Hematopoietic multipotent progenitor cell treated with erythropoietin and hydrocortisone succinate and interleukin-3 and kit ligand, for 15 days (in vitro differentiated cells): Measurements from ENCODE around the gene DNAJC3.
"Not testable (repeated sequence)": the region's sequence is repeated elsewhere in the genome, so short reads cannot be mapped to it uniquely, and the experiment has no call there.

Experiments used
- DNase-seq: peaks from one replicate; pipeline ENCODE4 v3.0.0-alpha.2; 2015; ENCODE audit warnings: low spot score

Gene DNAJC3

GRCh38 chr13:95671597-95671996 lies 5.3 kb upstream of the DNAJC3 start:
- no peak for DNase-seq

GRCh38 chr13:95676105-95676761 lies 706 bp upstream of the DNAJC3 start:
- DNase-seq, result peak; percentile 20

GRCh38 chr13:95677564-95678266 lies 776 bp downstream of the DNAJC3 start:
- DNase-seq, result peak; percentile 25

- DNase-seq, result no peak
These were observed 2.0 kb downstream of the DNAJC3 start for GRCh38 chr13:95678967-95679366.

GRCh38 chr13:95679722-95680121 lies 2.8 kb downstream of the DNAJC3 start:
- DNase-seq, result no peak

- DNase-seq, result no peak
These were observed 7.5 kb downstream of the DNAJC3 start for GRCh38 chr13:95684418-95684817.

GRCh38 chr13:95684960-95685359 lies 8.0 kb downstream of the DNAJC3 start:
- DNase-seq, result not testable (repeated sequence)

- DNase-seq, result no peak
These were observed 12.6 kb downstream of the DNAJC3 start for GRCh38 chr13:95689582-95689926.

GRCh38 chr13:95690986-95691385 lies 14.0 kb downstream of the DNAJC3 start:
- DNase-seq, result not testable (repeated sequence)

GRCh38 chr13:95697052-95697680 lies 20.2 kb downstream of the DNAJC3 start:
- no peak for DNase-seq

- no peak for DNase-seq
These were observed 21.3 kb downstream of the DNAJC3 start for GRCh38 chr13:95698047-95698749.

GRCh38 chr13:95703576-95703975 lies 26.6 kb downstream of the DNAJC3 start:
- no peak for DNase-seq

- peak; percentile 10 for DNase-seq
These were observed 27.6 kb downstream of the DNAJC3 start for GRCh38 chr13:95704510-95704909.

- DNase-seq, result no peak
These were observed 29.4 kb downstream of the DNAJC3 start for GRCh38 chr13:95706356-95706755.

- no peak for DNase-seq
These were observed 30.1 kb downstream of the DNAJC3 start for GRCh38 chr13:95707035-95707434.

GRCh38 chr13:95707442-95708390 lies 30.8 kb downstream of the DNAJC3 start:
- no peak for DNase-seq

- DNase-seq, result no peak
These were observed 31.4 kb downstream of the DNAJC3 start for GRCh38 chr13:95708391-95708774.

- no peak for DNase-seq
These were observed 32.0 kb downstream of the DNAJC3 start for GRCh38 chr13:95708811-95709500.

GRCh38 chr13:95710313-95710712 lies 33.4 kb downstream of the DNAJC3 start:
- no peak for DNase-seq

GRCh38 chr13:95712846-95713245 lies 35.9 kb downstream of the DNAJC3 start:
- DNase-seq, result not testable (repeated sequence)

- DNase-seq, result no peak
These were observed 36.7 kb downstream of the DNAJC3 start for GRCh38 chr13:95713651-95714050.
